Stimulated activated memory B cell treated with anti-CD40 and anti-IgM and Interleukin-4, amounts not matched to agents 10 μg/mL and 1 μg/mL and 100 μg/mL, for 72 hours (primary cell): ENCODE results near the gene ANKHD1.
"Not testable (repeated sequence)": the region's sequence is repeated elsewhere in the genome, so short reads cannot be mapped to it uniquely, and the experiment has no call there.

Experiments used
- ATAC-seq: fragments of 150-1000 bp; cut with Tn5 transposase; 2 replicates; pipeline ENCODE4 v1.10.0; 2021
- H3K27ac Mint-ChIP-seq: one replicate; pipeline ENCODE4 v1.8.0; 2022; ENCODE audit warnings: mild to moderate bottlenecking, mixed read lengths
- H3K27me3 Mint-ChIP-seq: one replicate; pipeline ENCODE4 v1.8.0; 2022; ENCODE audit warnings: mixed read lengths
- H3K36me3 Mint-ChIP-seq: one replicate; pipeline ENCODE4 v1.8.0; 2022; ENCODE audit warnings: mixed read lengths
- H3K4me1 Mint-ChIP-seq: one replicate; pipeline ENCODE4 v1.8.0; 2022; ENCODE audit warnings: mixed read lengths
- H3K4me3 Mint-ChIP-seq: one replicate; pipeline ENCODE4 v1.8.0; 2022; ENCODE audit warnings: mild to moderate bottlenecking, moderate library complexity, mixed read lengths
- H3K9me3 Mint-ChIP-seq: one replicate; pipeline ENCODE4 v1.8.0; 2022; ENCODE audit warnings: mixed read lengths

ANKHD1 gene

GRCh38 chr5:140429724-140430123 lies 28.1 kb downstream of the ANKHD1 start:
- Mint-ChIP-seq H3K9me3 (peaks cover 3% of the 10 kb centered on the region), H3K27ac (no peak overlapping the region)

GRCh38 chr5:140432212-140432611 lies 30.6 kb downstream of the ANKHD1 start:
- Mint-ChIP-seq H3K27me3 (no peaks in the 10 kb centered on the region), H3K27ac (no peak overlapping the region), H3K36me3 (peaks cover 21% of the 10 kb centered on the region), H3K9me3 (peaks cover 3% of the 10 kb centered on the region), H3K4me3 (no peak overlapping the region), H3K4me1 (peaks cover 24% of the 10 kb centered on the region)
- ATAC-seq: no peak

More at GRCh38 chr5:140429724-140430123, 28.1 kb downstream of the ANKHD1 start:
- H3K27me3 Mint-ChIP-seq: no peaks in the 10 kb centered on the region
- peaks cover 15% of the 10 kb centered on the region for H3K36me3 Mint-ChIP-seq
- no peak for ATAC-seq
- H3K4me3 Mint-ChIP-seq: no peak overlapping the region
- peaks cover 35% of the 10 kb centered on the region for H3K4me1 Mint-ChIP-seq

- Mint-ChIP-seq H3K4me3 (no peak overlapping the region), H3K36me3 (peaks cover 21% of the 10 kb centered on the region)
These were observed 31.3 kb downstream of the ANKHD1 start for GRCh38 chr5:140432916-140433315.

GRCh38 chr5:140457368-140457767 lies 55.7 kb downstream of the ANKHD1 start:
- H3K27me3 Mint-ChIP-seq, ATAC-seq, H3K9me3 Mint-ChIP-seq, H3K4me3 Mint-ChIP-seq, H3K4me1 Mint-ChIP-seq, H3K27ac Mint-ChIP-seq: not testable (repeated sequence)
- H3K36me3 Mint-ChIP-seq: peaks cover 63% of the 10 kb centered on the region

More at GRCh38 chr5:140432916-140433315, 31.3 kb downstream of the ANKHD1 start:
- Mint-ChIP-seq H3K27me3 (no peaks in the 10 kb centered on the region), H3K27ac (peak overlapping the region; percentile 32), H3K9me3 (peaks cover 3% of the 10 kb centered on the region), H3K4me1 (peaks cover 24% of the 10 kb centered on the region)
- ATAC-seq: no peak

- Mint-ChIP-seq H3K27me3 (no peaks in the 10 kb centered on the region), H3K36me3 (peaks cover 43% of the 10 kb centered on the region), H3K27ac (no peak overlapping the region), H3K4me1 (no peaks in the 10 kb centered on the region), H3K4me3 (no peak overlapping the region), H3K9me3 (no peaks in the 10 kb centered on the region)
- ATAC-seq: no peak
These were observed 65.5 kb downstream of the ANKHD1 start for GRCh38 chr5:140466981-140467742.

- no peak for ATAC-seq
- Mint-ChIP-seq H3K27ac (no peak overlapping the region), H3K4me1 (no peaks in the 10 kb centered on the region), H3K36me3 (peaks cover 35% of the 10 kb centered on the region), H3K9me3 (no peaks in the 10 kb centered on the region), H3K4me3 (no peak overlapping the region), H3K27me3 (no peaks in the 10 kb centered on the region)
These were observed 66.6 kb downstream of the ANKHD1 start for GRCh38 chr5:140468188-140468587.

- peaks cover 41% of the 10 kb centered on the region for H3K36me3 Mint-ChIP-seq
- H3K9me3 Mint-ChIP-seq: no peaks in the 10 kb centered on the region
- no peak for ATAC-seq
- no peaks in the 10 kb centered on the region for H3K4me1 Mint-ChIP-seq
- no peaks in the 10 kb centered on the region for H3K27me3 Mint-ChIP-seq
- no peak overlapping the region for H3K27ac Mint-ChIP-seq
- no peak overlapping the region for H3K4me3 Mint-ChIP-seq
These were observed 67.6 kb downstream of the ANKHD1 start for GRCh38 chr5:140469259-140469658.

GRCh38 chr5:140480310-140481014 lies 78.8 kb downstream of the ANKHD1 start:
- peaks cover 41% of the 10 kb centered on the region for H3K36me3 Mint-ChIP-seq
- no peak overlapping the region for H3K27ac Mint-ChIP-seq
- H3K4me1 Mint-ChIP-seq: no peaks in the 10 kb centered on the region
- no peaks in the 10 kb centered on the region for H3K27me3 Mint-ChIP-seq
- no peaks in the 10 kb centered on the region for H3K9me3 Mint-ChIP-seq
- no peak overlapping the region for H3K4me3 Mint-ChIP-seq
- no peak for ATAC-seq

- no peaks in the 10 kb centered on the region for H3K9me3 Mint-ChIP-seq
- no peak for ATAC-seq
- no peak overlapping the region for H3K4me3 Mint-ChIP-seq
- H3K27ac Mint-ChIP-seq: no peak overlapping the region
- H3K36me3 Mint-ChIP-seq: peaks cover 32% of the 10 kb centered on the region
- no peaks in the 10 kb centered on the region for H3K27me3 Mint-ChIP-seq
- H3K4me1 Mint-ChIP-seq: no peaks in the 10 kb centered on the region
These were observed 80.1 kb downstream of the ANKHD1 start for GRCh38 chr5:140481758-140482157.

GRCh38 chr5:140483055-140483454 lies 81.4 kb downstream of the ANKHD1 start:
- H3K27ac Mint-ChIP-seq: no peak overlapping the region
- no peak overlapping the region for H3K4me3 Mint-ChIP-seq
- H3K4me1 Mint-ChIP-seq: no peaks in the 10 kb centered on the region
- H3K9me3 Mint-ChIP-seq: no peaks in the 10 kb centered on the region
- H3K27me3 Mint-ChIP-seq: no peaks in the 10 kb centered on the region
- peaks cover 33% of the 10 kb centered on the region for H3K36me3 Mint-ChIP-seq
- ATAC-seq: no peak

- H3K4me3 Mint-ChIP-seq, H3K27me3 Mint-ChIP-seq, H3K27ac Mint-ChIP-seq, ATAC-seq, H3K4me1 Mint-ChIP-seq, H3K9me3 Mint-ChIP-seq: not testable (repeated sequence)
- peaks cover 43% of the 10 kb centered on the region for H3K36me3 Mint-ChIP-seq
These were observed 86.5 kb downstream of the ANKHD1 start for GRCh38 chr5:140488141-140488540.

GRCh38 chr5:140488914-140489313 lies 87.3 kb downstream of the ANKHD1 start:
- Mint-ChIP-seq H3K4me1 (no peaks in the 10 kb centered on the region), H3K27me3 (no peaks in the 10 kb centered on the region), H3K27ac (no peak overlapping the region), H3K9me3 (no peaks in the 10 kb centered on the region), H3K36me3 (peaks cover 50% of the 10 kb centered on the region), H3K4me3 (no peak overlapping the region)
- no peak for ATAC-seq

GRCh38 chr5:140497897-140498296 lies 96.3 kb downstream of the ANKHD1 start:
- H3K4me3 Mint-ChIP-seq: no peak overlapping the region
- ATAC-seq: no peak
- H3K27me3 Mint-ChIP-seq: no peaks in the 10 kb centered on the region
- peaks cover 47% of the 10 kb centered on the region for H3K36me3 Mint-ChIP-seq
- H3K27ac Mint-ChIP-seq: no peak overlapping the region
- H3K4me1 Mint-ChIP-seq: peaks cover 6% of the 10 kb centered on the region
- H3K9me3 Mint-ChIP-seq: no peaks in the 10 kb centered on the region

- H3K36me3 Mint-ChIP-seq: peaks cover 40% of the 10 kb centered on the region
- H3K27me3 Mint-ChIP-seq: no peaks in the 10 kb centered on the region
- H3K27ac Mint-ChIP-seq: no peak overlapping the region
- H3K4me3 Mint-ChIP-seq: no peak overlapping the region
- peaks cover 6% of the 10 kb centered on the region for H3K4me1 Mint-ChIP-seq
- H3K9me3 Mint-ChIP-seq: no peaks in the 10 kb centered on the region
- ATAC-seq: no peak
These were observed 97.0 kb downstream of the ANKHD1 start for GRCh38 chr5:140498591-140498990.

- H3K27ac Mint-ChIP-seq: no peak overlapping the region
- no peaks in the 10 kb centered on the region for H3K27me3 Mint-ChIP-seq
- ATAC-seq: no peak
- H3K4me1 Mint-ChIP-seq: peaks cover 6% of the 10 kb centered on the region
- no peak overlapping the region for H3K4me3 Mint-ChIP-seq
- H3K9me3 Mint-ChIP-seq: no peaks in the 10 kb centered on the region
- peaks cover 20% of the 10 kb centered on the region for H3K36me3 Mint-ChIP-seq
These were observed 101.2 kb downstream of the ANKHD1 start for GRCh38 chr5:140502834-140503233.

GRCh38 chr5:140509898-140510297 lies 108.3 kb downstream of the ANKHD1 start:
- Mint-ChIP-seq H3K27me3 (no peaks in the 10 kb centered on the region), H3K4me3 (no peak overlapping the region), H3K36me3 (peaks cover 56% of the 10 kb centered on the region), H3K4me1 (no peaks in the 10 kb centered on the region), H3K9me3 (no peaks in the 10 kb centered on the region), H3K27ac (no peak overlapping the region)
- ATAC-seq: no peak
